Hepatocyte (in vitro differentiated cells): ENCODE data around the gene FLYWCH1. TPM values are rescaled to one million over a fixed set of nuclear protein-coding genes. Genes with fewer than 3 reads are reported as not detected.

Experiments
- DNase-seq: peaks from one replicate; pipeline ENCODE4 v3.0.0-alpha.2; 2016; ENCODE audit warnings: low spot score
- H2AFZ ChIP-seq: fragments of 200-600 bp; sonication (generic); 2 replicates; pipeline ENCODE4 v1.6.0; 2016; ENCODE audit warnings: antibody characterized with exemption, mild to moderate bottlenecking
- H3K27ac ChIP-seq: fragments of 200-600 bp; sonication (generic); 2 replicates; pipeline ENCODE4 v1.5.1; 2016; ENCODE audit warnings: mild to moderate bottlenecking
- H3K27me3 ChIP-seq: fragments of 200-600 bp; sonication (generic); 2 replicates; pipeline ENCODE4 v1.6.1; 2016
- H3K36me3 ChIP-seq: fragments of 200-600 bp; sonication (generic); replicated peaks from 2 replicates; pipeline ENCODE4 v1.5.1; 2016; ENCODE audit warnings: low read depth; ENCODE audit not compliant: insufficient read depth
- H3K4me1 ChIP-seq: fragments of 200-600 bp; sonication (generic); 2 replicates; pipeline ENCODE4 v1.5.1; 2016; ENCODE audit warnings: mild to moderate bottlenecking, moderate library complexity; ENCODE audit not compliant: insufficient read depth
- H3K4me2 ChIP-seq: fragments of 200-600 bp; sonication (generic); 2 replicates; pipeline ENCODE4 v1.6.0; 2016
- H3K4me3 ChIP-seq: fragments of 200-600 bp; sonication (generic); 2 replicates; pipeline ENCODE4 v1.5.1; 2016; ENCODE audit warnings: mild to moderate bottlenecking
- H3K79me2 ChIP-seq: fragments of 200-600 bp; sonication (generic); 2 replicates; pipeline ENCODE4 v1.6.0; 2017; ENCODE audit warnings: mild to moderate bottlenecking
- H3K9me2 ChIP-seq: fragments of 200-600 bp; sonication (generic); replicated peaks from 2 replicates; pipeline ENCODE4 v1.6.0; 2017; ENCODE audit warnings: mild to moderate bottlenecking; ENCODE audit not compliant: insufficient read depth
- H3K9me3 ChIP-seq: fragments of 200-600 bp; sonication (generic); 2 replicates; pipeline ENCODE4 v1.5.1; 2016; ENCODE audit warnings: low read depth, mild to moderate bottlenecking
- H4K20me1 ChIP-seq: fragments of 200-600 bp; sonication (generic); 2 replicates; pipeline ENCODE4 v1.6.0; 2016; ENCODE audit warnings: mild to moderate bottlenecking; ENCODE audit not compliant: insufficient read depth, poor library complexity, severe bottlenecking
- EZH2 ChIP-seq: fragments of 200-600 bp; sonication (generic); IDR thresholded peaks from 2 replicates; pipeline ENCODE4 v1.6.1; 2016; ENCODE audit warnings: antibody characterized with exemption, mild to moderate bottlenecking, borderline replicate concordance
- EZH2phosphoT487 ChIP-seq: fragments of 200-600 bp; sonication (generic); IDR thresholded peaks from one replicate; pipeline ENCODE4 v1.6.1; 2018; ENCODE audit warnings: antibody characterized with exemption, mild to moderate bottlenecking, low read depth, moderate library complexity; ENCODE audit not compliant: unreplicated experiment, severe bottlenecking
- WGBS: methylation state at CpG from one replicate; pipeline ENCODE4 v1.1.6; 2016; ENCODE audit warnings: low lambda C conversion rate; ENCODE audit errors: missing lambda C conversion rate; 5-methylcytosine and 5-hydroxymethylcytosine counted together
- polyA plus RNA-seq: library from polyadenylated mRNA; unstranded; fragments of >200 nt; fragmentation: Nextera tagmentation; extraction: Ambion mirVana; gene quantifications from 2 replicates; pipeline ENCODE4 v1.2.1, GENCODE V29; 2016
- total RNA-seq: library from RNA; depleted of rRNA; stranded (reverse); fragments of >200 nt; gene quantifications from 2 replicates; pipeline ENCODE4 v1.2.3, GENCODE V29; 2014
- TF ChIP-seq, protein P1 (sequence below): fragments of 200-600 bp; sonication (generic); IDR thresholded peaks from 2 replicates; pipeline ENCODE4 v1.5.1; 2016; ENCODE audit warnings: antibody characterized with exemption, mild to moderate bottlenecking; ENCODE audit not compliant: poor library complexity

Gene FLYWCH1, protein sequence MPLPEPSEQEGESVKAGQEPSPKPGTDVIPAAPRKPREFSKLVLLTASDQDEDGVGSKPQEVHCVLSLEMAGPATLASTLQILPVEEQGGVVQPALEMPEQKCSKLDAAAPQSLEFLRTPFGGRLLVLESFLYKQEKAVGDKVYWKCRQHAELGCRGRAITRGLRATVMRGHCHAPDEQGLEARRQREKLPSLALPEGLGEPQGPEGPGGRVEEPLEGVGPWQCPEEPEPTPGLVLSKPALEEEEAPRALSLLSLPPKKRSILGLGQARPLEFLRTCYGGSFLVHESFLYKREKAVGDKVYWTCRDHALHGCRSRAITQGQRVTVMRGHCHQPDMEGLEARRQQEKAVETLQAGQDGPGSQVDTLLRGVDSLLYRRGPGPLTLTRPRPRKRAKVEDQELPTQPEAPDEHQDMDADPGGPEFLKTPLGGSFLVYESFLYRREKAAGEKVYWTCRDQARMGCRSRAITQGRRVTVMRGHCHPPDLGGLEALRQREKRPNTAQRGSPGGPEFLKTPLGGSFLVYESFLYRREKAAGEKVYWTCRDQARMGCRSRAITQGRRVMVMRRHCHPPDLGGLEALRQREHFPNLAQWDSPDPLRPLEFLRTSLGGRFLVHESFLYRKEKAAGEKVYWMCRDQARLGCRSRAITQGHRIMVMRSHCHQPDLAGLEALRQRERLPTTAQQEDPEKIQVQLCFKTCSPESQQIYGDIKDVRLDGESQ
- total RNA-seq (11.7 and 14.6 TPM in 2 replicates), polyA plus RNA-seq (16.9 and 17.1 TPM in 2 replicates)

GRCh38 chr16:2911638-2912329 is at the start of gene FLYWCH1:
TSS of gene FLYWCH1 (plus strand) at chr16:2911931. CDS start at chr16:2929686, 17,755 bp downstream.
- Histone ChIP-seq H3K79me2 (no peaks in the 10 kb centered on the region), H3K4me2 (peak within 1 kb of the TSS; percentile 97), H3K27me3 (no peaks in the 10 kb centered on the region), H4K20me1 (no peaks in the 10 kb centered on the region), H3K4me1 (peaks cover 7% of the 10 kb centered on the region), H3K27ac (peak within 1 kb of the TSS; percentile 52), H3K9me3 (no peaks in the 10 kb centered on the region), H3K9me2 (no peaks in the 10 kb centered on the region), H3K36me3 (no peaks in the 10 kb centered on the region), H2AFZ (peak within 1 kb of the TSS; percentile 95), H3K4me3 (peak within 1 kb of the TSS; percentile 97)
- DNase-seq: peak; percentile 100
- 1% methylated on average over 50 of the region's 85 CpGs for WGBS
- TF ChIP-seq, protein P1, sequence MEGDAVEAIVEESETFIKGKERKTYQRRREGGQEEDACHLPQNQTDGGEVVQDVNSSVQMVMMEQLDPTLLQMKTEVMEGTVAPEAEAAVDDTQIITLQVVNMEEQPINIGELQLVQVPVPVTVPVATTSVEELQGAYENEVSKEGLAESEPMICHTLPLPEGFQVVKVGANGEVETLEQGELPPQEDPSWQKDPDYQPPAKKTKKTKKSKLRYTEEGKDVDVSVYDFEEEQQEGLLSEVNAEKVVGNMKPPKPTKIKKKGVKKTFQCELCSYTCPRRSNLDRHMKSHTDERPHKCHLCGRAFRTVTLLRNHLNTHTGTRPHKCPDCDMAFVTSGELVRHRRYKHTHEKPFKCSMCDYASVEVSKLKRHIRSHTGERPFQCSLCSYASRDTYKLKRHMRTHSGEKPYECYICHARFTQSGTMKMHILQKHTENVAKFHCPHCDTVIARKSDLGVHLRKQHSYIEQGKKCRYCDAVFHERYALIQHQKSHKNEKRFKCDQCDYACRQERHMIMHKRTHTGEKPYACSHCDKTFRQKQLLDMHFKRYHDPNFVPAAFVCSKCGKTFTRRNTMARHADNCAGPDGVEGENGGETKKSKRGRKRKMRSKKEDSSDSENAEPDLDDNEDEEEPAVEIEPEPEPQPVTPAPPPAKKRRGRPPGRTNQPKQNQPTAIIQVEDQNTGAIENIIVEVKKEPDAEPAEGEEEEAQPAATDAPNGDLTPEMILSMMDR: no peak
- TF ChIP-seq EZH2: no peak
- TF ChIP-seq EZH2phosphoT487: no peak

DNA sequence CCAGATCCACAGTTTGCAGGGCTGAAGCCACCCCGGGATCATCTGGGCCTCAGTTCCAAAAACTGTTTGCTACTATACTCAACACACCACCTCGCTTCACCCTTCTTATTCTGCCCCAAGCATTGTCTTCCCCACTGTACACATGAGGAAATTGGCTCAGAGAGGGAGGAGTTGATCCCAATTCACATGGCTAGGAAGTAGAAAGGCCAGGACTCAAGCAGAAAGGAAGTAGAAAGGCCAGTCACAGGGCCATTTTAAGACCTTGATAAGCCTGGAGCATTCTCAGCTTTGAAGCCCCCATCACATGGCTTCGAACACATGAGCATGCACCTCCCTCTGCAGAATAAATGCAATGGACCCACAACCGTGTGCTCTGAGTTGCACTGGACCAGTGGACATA is 46.1 kb upstream of the FLYWCH1 start:
- H3K36me3 ChIP-seq: no peaks in the 10 kb centered on the region
- H3K9me2 ChIP-seq: no peaks in the 10 kb centered on the region
- 65% methylated on average over 4 of the region's 4 CpGs for WGBS
- H3K4me2 ChIP-seq: no peak overlapping the region
- no peak overlapping the region for H3K4me3 ChIP-seq
- no peaks in the 10 kb centered on the region for H3K9me3 ChIP-seq
- no peak overlapping the region for H2AFZ ChIP-seq
- H3K79me2 ChIP-seq: no peaks in the 10 kb centered on the region
- no peaks in the 10 kb centered on the region for H3K27me3 ChIP-seq
- H3K27ac ChIP-seq: no peak overlapping the region
- H4K20me1 ChIP-seq: no peaks in the 10 kb centered on the region
- no peak for DNase-seq
- TF ChIP-seq, protein P1: no peak
- no peak for TF ChIP-seq EZH2
- no peak for TF ChIP-seq EZH2phosphoT487
- H3K4me1 ChIP-seq: peaks cover 6% of the 10 kb centered on the region

- TF ChIP-seq, protein P1: no peak
- TF ChIP-seq EZH2phosphoT487: no peak
- no peak for TF ChIP-seq EZH2
- 88% methylated on average over 4 of the region's 4 CpGs for WGBS
Measured at GRCh38 chr16:2866431-2866830, 45.3 kb upstream of the FLYWCH1 start.

More at GRCh38 chr16:2866431-2866830, 45.3 kb upstream of the FLYWCH1 start:
- Histone ChIP-seq H4K20me1 (no peaks in the 10 kb centered on the region), H3K27ac (no peak overlapping the region), H3K9me2 (no peaks in the 10 kb centered on the region), H3K9me3 (no peaks in the 10 kb centered on the region), H2AFZ (no peak overlapping the region), H3K79me2 (no peaks in the 10 kb centered on the region), H3K4me2 (no peak overlapping the region), H3K4me3 (no peak overlapping the region), H3K27me3 (no peaks in the 10 kb centered on the region), H3K4me1 (peaks cover 6% of the 10 kb centered on the region), H3K36me3 (no peaks in the 10 kb centered on the region)
- DNase-seq: no peak
